ENCODE data around the gene DNAJB12.
"Not testable (repeated sequence)": the region's sequence is repeated elsewhere in the genome, so short reads cannot be mapped to it uniquely, and the experiment has no call there.

The DNAJB12 gene

GRCh38 chr10:72353028-72353964 lies 1.4 kb downstream of the DNAJB12 start:
- no peak for DNase-seq (ENCODE audit: low spot score)

- DNase-seq (ENCODE audit: low spot score) = no peak
These were observed 3.2 kb downstream of the DNAJB12 start for GRCh38 chr10:72351479-72351878.

DNA sequence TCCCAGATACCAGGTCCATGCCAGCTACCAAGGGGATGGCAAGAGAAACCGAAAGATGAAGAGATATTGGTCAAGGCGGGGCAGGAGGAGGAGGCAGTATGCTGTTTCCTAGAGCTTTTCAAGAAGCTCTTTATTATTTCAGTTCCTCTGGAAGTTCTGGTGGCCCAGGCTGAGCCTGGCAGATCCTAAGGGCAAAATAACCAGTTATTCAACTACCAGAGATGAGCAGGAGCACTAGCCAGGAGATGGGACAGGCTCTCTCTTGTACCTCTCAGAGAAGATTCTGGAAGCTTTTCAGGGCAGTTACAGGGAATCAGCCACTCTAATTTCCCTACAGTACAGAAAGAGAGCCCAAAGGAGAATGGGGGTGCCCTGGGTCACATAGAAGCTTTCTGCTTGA lies 5.3 kb downstream of the DNAJB12 start:
- no peak for DNase-seq (ENCODE audit: low spot score)

GRCh38 chr10:72348282-72348681 lies 6.4 kb downstream of the DNAJB12 start:
- DNase-seq (ENCODE audit: low spot score) = no peak

GRCh38 chr10:72346117-72346516 lies 8.6 kb downstream of the DNAJB12 start:
- not testable (repeated sequence) for DNase-seq (ENCODE audit: low spot score)

DNA sequence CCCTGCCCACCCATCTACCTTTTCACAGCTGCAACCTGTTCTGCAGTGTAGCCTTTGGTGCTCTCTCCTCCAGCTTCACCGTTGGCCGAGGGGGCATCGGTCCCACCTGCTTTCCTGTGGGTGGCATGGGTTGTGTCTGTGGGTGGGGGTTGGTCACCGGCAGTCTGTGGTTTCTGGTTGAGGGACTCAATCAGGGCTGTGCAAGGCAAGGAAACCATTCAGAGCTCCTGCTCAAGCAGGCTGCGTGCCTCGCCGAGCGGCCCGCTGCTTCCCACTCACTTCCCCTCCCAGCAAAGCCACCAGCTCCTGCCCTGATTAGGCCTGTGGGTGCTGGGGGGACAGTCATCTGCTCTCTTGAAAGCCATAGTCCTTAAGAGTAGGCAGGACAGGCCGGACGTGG lies 9.8 kb downstream of the DNAJB12 start:
- no peak for DNase-seq (ENCODE audit: low spot score)

DNA sequence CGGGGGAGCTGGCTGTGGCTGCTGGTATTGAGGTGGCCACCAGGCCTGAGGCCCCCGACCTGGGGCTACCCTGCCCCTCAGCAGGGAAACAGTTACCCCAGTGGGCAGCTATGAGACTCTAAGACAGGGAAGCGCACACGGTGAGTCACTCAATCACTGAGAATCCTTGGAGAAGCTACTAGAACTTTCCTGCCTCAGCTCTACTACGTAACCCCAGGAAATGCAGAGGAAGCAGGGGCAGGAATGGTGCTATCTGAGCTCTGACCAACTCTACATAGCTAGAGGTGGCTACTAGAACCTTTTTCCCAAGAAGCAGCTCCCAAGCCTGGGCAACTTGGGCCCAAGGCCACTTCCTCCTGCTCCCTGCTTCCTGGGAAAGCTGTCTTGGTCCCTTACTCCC lies 11.8 kb downstream of the DNAJB12 start:
- DNase-seq (ENCODE audit: low spot score) = no peak

GRCh38 chr10:72340510-72341261 lies 14.0 kb downstream of the DNAJB12 start:
- DNase-seq (ENCODE audit: low spot score) = peak; percentile 54

GRCh38 chr10:72338180-72338579 lies 16.5 kb downstream of the DNAJB12 start:
- no peak for DNase-seq (ENCODE audit: low spot score)

- DNase-seq (ENCODE audit: low spot score) = no peak
These were observed 17.0 kb downstream of the DNAJB12 start for GRCh38 chr10:72337722-72338121.

- peak; percentile 60 for DNase-seq (ENCODE audit: low spot score)
These were observed 17.6 kb downstream of the DNAJB12 start for GRCh38 chr10:72337039-72337629.

DNA sequence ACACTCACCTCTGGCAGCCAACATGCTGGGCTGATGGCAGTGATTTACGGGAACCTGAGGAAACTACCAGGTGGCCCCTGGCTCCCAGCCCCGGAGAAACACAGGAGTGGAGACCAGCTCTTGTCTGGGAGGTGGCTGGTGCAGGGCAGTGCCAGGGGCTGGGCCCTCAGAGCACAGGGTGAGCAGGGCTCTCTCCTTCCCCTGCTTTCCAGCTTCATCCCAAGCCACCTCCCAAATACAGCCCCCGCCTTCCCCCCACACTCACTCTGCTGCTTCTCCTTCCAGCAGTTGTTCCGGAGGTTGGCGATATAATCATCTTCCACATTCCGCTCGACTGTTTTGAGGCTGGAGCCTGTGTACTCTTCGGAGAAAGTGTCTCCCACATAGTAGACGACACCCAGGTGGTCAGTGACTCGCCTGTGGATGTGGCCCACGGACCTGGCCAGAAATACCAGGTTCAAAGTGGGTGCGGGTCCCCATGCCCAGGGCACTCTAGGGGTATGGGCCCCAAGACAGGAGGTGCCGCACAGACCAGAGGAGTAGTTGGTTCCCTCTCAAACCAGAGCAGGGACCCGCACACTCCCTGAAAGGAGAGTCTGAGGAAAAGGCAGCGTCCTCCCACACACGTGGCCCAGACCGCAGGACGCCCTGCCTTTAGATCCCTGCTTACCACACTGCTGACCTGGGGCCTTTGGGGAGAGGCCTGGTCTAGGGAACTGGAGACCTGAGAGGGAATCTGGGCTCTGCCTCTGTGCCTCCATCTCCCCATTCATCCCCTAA lies 18.3 kb downstream of the DNAJB12 start:
- DNase-seq (ENCODE audit: low spot score) = no peak

- DNase-seq (ENCODE audit: low spot score) = no peak
These were observed 19.1 kb downstream of the DNAJB12 start for GRCh38 chr10:72335394-72336258.

DNA sequence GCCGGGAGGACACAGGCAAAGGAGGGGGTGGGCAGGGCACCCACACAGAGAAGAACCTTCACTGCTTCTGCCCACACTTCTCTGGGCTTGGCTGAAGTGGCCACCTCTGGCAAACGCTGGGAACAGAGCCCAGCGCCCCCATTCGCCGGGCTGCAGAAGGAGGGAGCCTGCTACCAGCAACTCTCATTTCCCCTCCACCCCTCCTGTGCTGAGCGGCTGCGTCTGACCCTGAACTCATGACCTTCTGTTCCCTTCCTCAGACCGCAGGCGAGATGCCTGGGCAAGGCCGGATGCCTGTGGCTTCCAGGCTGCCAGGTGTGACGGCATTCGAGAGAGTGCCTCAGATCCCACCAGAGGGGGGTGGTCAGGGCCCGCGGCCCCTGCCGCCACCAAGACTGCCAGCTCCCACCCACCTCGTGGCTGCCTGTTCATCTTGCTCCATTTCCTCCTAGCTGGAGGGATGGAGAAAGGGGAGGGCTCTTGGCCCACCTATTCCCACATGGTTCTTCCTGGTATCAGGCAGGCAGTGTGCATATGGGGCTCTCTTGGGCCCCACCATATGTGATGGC lies 19.8 kb downstream of the DNAJB12 start:
- DNase-seq (ENCODE audit: low spot score) = no peak

GRCh38 chr10:72334196-72334824 lies 20.4 kb downstream of the DNAJB12 start:
- no peak for DNase-seq (ENCODE audit: low spot score)

DNA sequence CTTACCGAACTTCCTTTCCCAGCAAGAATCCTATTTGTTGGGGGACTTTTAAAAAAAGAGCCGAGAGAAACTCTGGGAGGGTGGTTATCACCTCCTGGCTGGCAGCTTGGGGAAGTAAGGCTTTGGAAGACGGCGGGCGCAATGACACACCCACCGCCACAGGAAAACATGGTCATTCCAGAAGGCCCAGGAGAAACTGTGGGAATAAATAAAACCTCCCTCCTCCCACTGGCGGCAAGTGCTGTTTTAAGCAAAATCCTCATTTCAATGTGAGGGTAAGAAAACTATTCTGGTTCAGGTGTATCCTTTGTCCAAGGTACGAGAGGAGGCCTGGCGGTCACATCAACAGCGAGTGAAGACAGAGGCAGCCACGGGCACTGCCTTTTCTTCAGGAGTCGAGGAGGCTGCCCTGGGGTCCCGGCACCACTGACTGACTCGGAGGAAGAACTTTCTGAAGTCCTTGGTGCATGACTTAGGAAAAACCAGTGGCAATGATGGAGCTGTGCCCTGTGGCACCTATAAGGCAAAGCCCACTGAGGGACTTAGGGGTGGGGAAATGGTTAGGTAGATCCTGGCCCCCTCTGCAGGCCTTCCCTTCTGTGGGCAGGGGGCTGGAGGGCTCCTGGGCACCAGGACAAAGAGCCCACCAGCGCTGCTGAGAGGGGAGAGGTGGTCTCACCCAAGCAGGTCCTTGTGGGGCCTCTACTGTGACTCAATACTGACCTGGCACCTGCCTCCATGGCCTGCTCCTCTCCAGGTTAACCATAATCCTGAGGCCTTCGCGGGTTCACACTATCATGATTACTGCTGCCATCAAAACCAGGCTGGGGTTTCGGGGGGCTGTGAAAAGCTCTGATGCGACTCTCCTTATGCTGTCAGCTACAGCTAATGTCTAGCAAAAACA lies 21.4 kb downstream of the DNAJB12 start:
- DNase-seq (ENCODE audit: low spot score) = no peak

GRCh38 chr10:72332423-72333111 lies 22.2 kb downstream of the DNAJB12 start:
- DNase-seq (ENCODE audit: low spot score) = no peak

Measured in HuH-7.5 (cell line).